MG63 (cell line): ENCODE results near the gene DYSF. TPM values are rescaled to one million over a fixed set of nuclear protein-coding genes. Genes with fewer than 3 reads are reported as not detected.

Source experiments
- DNase-seq: peaks from one replicate; pipeline ENCODE4 v3.0.0-alpha.2; 2020
- H3K27me3 ChIP-seq: fragments of 250-450 bp; sonication (Bioruptor Pico); 2 replicates; pipeline ENCODE4 v1.5.1; 2020; ENCODE audit warnings: mild to moderate bottlenecking, moderate library complexity
- H3K36me3 ChIP-seq: fragments of 250-450 bp; sonication (Bioruptor Pico); 2 replicates; pipeline ENCODE4 v1.5.1; 2020; ENCODE audit warnings: mild to moderate bottlenecking, moderate library complexity
- H3K4me3 ChIP-seq: fragments of 250-450 bp; sonication (Bioruptor Pico); 2 replicates; pipeline ENCODE4 v1.5.1; 2020; ENCODE audit warnings: mild to moderate bottlenecking, moderate library complexity
- H3K9me3 ChIP-seq: fragments of 250-450 bp; sonication (Bioruptor Pico); 2 replicates; pipeline ENCODE4 v1.5.1; 2020; ENCODE audit warnings: mild to moderate bottlenecking, moderate library complexity
- total RNA-seq: library from RNA; depleted of rRNA; stranded (reverse); fragments of >200 nt; shearing (Covaris generic); gene quantifications from 2 replicates; pipeline ENCODE4 v1.2.3, GENCODE V29; 2014; ENCODE audit warnings: low replicate concordance

Gene DYSF
- total RNA-seq, 1 experiment from 2014 or later, result 1.4 TPM

DNA sequence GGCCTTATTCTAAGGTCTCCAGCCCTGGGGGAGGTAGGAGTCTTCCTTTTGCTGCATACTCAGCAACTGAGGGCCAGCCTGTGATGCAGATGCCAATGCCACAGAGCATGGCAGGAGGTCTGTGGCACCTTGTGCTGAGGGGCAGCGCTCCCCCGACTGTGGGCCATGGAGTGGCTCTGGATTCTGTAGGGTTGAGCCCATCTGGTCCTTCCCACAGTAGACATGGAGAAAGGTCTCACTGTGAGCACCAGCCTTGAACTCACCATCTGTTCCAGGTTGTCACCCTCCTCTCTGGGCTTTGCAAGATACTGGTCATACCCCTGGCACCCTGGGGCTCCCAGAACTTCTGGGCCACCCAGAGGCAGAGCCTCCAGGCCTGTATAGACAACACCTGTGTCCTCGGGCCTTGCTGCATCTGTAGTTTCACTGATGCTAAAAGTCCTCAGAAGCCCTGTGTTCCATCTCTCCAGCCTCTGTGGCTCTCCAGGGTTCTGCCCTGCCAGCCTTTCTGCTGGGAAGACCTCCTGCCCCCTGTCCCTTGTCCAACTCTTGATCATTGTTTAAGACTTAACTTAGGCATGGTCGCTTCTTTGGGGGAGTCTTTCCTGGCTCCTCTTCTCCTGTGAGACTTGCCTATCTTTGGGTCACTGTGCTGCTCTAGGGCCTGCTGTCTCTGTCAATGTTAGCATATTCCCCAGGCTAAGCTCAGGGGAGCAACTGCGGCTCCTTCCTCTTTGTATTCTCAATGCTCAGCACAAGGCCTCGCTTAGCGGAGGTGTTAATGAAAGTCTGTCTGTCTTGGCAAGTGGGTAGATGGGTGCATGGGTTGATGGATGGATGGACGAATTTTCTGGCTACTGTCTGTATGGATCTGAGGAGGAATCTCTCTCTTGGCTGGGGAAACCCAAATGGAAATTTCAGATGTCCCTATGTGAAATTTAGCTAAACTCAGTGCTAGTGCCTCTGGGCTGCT, 160.9 kb downstream of the DYSF start:
- H3K9me3 ChIP-seq, result no peaks in the 10 kb centered on the region
- no peak overlapping the region for H3K4me3 ChIP-seq
- no peaks in the 10 kb centered on the region for H3K36me3 ChIP-seq
- no peak for DNase-seq
- H3K27me3 ChIP-seq, result no peaks in the 10 kb centered on the region

DNA sequence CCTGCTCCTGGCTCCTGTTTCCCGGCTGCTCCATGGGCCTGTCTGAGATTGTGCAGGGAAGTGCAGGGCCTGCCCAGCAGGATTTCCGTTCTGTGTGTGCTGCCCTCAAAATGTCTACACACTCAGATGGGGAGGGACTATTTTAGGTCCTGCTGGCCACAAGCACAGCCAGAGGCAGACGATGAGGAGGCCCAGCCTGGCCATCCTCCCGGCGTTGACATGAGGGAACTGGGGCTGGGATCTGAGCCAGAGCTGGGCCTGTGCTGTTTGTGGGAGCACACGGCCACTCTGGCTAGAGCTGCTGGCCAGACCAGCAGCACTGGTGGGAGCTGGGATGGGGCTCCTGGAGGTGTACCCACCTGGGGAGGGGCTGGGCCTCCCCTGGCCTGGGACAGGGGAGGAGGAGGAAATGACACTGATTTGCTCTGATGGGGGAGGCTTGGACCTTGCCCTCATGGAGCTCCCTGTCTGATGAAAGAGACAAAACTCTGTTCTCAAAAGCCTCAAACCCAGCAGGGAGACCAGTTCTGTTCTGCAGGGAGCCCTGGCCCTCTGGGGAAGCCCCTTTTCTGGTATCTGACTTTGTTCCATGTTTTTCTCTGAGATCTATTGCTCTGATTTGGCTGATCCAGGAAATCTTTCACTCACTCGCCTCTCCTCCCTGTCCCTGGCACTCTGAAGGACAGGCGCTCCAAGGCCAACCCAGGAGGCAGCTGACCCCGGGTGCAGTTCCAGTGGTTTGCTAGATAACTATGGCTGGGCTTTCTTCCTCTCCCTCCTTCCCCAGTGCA, 161.8 kb downstream of the DYSF start:
- no peak overlapping the region for H3K4me3 ChIP-seq
- no peaks in the 10 kb centered on the region for H3K9me3 ChIP-seq
- no peaks in the 10 kb centered on the region for H3K27me3 ChIP-seq
- peak; percentile 61 for DNase-seq
- H3K36me3 ChIP-seq, result no peaks in the 10 kb centered on the region

DNA sequence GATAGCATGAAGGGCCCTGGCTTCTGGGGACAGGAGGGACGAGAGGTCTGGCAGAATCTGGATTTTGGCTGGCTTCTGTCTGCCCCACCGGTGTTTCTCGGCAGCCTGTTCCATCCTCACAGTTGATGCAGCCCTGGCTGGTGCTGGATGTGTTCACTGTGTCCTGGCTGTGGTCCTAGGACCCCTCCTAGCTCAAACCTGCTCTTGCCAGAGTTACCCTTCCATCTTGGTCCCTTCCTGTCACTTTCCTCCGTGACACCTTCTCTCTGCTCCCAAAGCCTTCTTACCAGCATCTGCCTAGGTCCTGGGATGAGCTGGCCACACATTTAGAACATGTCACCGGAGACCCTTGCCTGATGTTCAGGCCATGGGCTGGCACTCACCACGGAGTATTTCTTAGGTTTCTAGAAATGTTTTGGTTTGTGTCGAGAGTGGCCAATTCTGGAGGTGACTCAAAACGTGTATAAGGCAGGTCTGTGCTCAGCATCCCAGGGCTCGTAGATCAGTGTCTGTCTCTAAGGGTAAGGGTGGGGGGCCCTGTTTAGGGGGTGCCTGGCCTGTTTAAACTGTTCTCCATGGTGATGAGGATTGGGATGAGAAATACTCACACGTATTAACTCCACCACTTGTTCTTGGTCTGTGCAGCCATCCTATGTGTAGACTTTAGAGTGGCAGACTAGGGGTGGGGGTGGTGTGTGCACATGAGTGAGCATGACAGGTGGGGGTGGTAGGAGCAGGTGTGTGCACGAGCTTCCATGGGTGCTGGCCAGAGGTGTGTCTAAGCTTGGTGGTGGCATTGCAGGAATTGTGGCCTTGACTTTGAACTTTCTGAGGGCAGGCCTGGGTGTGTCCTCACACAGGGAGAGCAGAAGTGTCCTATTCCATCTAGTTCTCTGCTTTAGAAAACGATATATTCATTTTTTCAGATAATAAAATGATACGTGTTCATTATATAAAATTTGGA, 162.7 kb downstream of the DYSF start:
- DNase-seq, result no peak
- Histone ChIP-seq H3K4me3 (no peak overlapping the region), H3K9me3 (no peaks in the 10 kb centered on the region), H3K27me3 (no peaks in the 10 kb centered on the region), H3K36me3 (no peaks in the 10 kb centered on the region)

DNA sequence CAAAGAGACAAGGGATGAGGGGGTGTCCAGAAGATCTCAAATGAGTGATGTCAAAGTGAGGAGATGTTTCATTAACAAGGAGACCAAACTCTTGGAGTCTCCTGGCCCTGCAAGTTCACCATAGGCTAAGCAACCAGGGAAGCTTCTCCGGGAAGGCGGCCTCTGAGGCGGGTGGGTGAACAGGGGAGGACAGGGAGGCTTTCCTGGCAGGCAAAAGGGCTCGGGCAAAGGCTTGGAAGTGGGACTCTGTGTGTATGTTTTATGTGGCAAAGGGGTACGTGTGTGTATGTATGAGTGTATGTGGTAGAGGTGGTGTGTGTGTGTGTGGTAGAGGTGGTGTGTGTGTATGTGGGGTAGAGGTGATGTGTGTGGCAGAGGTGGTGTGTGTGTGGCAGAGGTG, 163.9 kb downstream of the DYSF start:
- H3K36me3 ChIP-seq, result no peaks in the 10 kb centered on the region

DNA sequence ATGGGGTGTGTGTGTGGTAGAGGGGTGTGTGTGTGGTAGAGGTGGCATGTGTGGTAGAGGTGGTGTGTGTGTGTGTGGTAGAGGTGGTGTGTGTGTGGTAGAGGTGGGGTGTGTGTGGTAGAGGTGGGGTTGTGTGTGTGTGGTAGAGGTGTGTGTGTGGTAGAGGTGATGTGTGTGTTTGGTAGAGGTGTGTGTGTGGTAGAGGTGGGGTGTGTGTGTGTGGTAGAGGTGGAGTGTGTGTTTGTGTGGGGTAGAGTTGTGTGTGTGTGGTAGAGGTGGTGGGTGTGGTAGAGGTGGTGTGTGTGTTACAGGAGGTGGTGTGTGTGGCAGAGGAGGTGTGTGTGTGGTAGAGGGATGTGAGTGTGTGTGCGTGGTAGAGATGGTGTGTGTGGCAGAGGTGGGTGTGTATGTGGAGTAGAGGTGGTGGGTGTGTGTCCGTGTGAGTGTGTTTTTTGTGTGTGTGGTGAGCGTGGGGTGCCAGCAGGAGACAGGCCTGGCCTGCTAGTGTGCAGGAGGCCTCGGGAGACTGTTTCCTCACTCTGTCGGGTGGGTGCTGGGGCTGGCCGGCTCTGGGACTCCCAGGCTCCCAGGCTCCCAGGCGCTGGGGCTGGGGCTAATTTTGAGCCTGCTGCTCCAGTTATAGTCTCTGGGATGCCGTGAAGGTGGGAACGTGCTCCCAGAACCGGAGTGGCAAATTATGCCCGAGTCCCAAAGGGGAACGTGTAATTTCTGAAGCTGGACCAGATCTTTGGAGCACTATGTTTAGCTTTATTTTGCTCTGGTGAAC, 165.2 kb downstream of the DYSF start:
- H3K27me3 ChIP-seq, result no peaks in the 10 kb centered on the region
- H3K36me3 ChIP-seq, result no peaks in the 10 kb centered on the region
- peak; percentile 38 for DNase-seq
- no peak overlapping the region for H3K4me3 ChIP-seq
- H3K9me3 ChIP-seq, result no peaks in the 10 kb centered on the region

More for the DNA sequence above, 163.9 kb downstream of the DYSF start:
- H3K9me3 ChIP-seq, result no peaks in the 10 kb centered on the region
- H3K4me3 ChIP-seq, result no peak overlapping the region
- H3K27me3 ChIP-seq, result no peaks in the 10 kb centered on the region
- DNase-seq, result no peak

DNA sequence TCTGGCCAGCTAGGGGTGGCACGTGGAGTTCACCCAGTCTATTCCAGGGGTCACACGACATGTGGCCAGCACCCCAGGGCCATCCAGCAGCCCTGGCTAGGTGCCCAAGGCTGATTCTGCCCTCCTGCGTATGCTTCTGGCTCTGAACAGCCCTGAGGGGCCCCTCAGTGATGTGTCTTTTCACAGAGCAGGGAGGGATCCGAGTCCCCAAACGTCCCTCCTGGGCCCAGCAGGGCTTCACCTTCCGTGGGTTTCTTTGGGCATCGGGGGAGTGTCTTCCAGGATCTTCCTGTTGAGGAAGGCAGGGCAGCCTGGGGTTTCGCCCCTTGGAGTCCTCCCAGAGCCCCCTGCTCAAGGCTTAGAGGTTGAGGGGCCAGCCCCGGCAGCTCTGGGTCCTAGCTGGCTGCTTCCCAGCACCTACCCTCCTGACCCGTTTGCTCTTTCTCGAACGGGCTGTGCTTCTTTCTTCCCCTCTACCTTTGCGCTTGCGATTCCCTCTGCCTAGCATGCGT, 165.9 kb downstream of the DYSF start:
- DNase-seq, result no peak
- Histone ChIP-seq H3K27me3 (no peaks in the 10 kb centered on the region), H3K9me3 (no peaks in the 10 kb centered on the region), H3K36me3 (no peaks in the 10 kb centered on the region), H3K4me3 (no peak overlapping the region)

DNA sequence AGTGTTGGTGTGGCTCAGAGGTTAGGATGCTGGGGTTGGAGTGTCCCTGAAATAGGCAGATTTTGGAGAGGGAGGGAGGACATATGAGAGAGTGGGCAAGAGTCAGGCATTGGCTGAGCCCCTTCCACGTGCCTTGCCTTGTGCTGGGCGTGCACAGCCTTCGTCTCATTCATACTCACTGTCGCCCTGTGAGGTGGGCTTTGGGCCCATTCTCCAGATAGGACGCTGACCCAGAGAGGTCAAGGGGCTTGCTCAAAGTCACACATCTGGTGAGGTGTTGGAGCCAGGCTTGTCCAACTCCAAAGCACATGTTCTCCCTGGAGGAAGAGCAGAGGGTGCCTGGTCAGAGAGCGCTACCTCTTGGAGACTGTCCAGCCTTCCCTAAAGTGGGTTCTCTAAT, 166.8 kb downstream of the DYSF start:
- Histone ChIP-seq H3K9me3 (no peaks in the 10 kb centered on the region), H3K27me3 (no peaks in the 10 kb centered on the region)
- no peak for DNase-seq

DNA sequence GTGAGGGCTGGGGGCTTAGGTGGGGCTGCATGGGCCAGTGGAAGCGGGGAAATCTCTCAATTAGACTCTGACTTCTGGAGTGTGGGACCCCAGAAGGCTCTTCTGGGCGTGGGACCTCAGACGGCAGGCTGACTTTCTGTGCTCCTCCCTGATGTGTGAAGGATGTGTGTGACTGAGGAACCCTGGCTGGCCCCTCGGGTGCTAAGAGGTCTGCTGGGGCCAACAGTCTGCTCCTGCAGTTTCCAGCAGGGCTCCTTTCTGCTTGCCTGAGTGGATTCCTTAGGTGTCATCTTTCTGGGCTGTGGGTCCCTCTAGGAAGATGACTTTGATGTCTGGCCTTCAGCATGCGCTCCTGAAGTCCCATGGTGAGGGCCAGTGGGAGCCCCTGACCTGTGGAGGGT, 167.5 kb downstream of the DYSF start:
- H3K4me3 ChIP-seq, result no peak overlapping the region

More for the DNA sequence above, 166.8 kb downstream of the DYSF start:
- Histone ChIP-seq H3K36me3 (no peaks in the 10 kb centered on the region), H3K4me3 (no peak overlapping the region)

DNA sequence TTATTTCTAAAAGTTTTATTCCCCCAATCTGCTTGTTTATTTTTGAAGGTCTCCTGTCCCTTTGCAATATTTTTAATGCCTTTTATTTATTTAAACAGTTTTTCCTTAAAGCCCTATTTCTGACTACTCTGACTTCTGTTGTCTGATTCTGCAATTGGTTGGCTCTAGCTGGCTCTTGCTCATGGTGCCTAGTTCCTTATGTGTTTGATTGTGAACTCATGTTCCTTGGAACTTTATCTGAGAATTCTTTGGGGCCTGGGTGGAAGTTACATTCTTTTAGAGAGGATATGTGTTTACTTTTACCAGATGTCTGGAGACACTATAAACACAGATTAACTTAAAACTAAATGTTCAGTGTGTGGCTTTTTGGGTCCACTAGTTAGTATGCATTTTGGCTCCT, 175.9 kb downstream of the DYSF start:
- Histone ChIP-seq H3K4me3 (no peak overlapping the region), H3K36me3 (no peaks in the 10 kb centered on the region), H3K9me3 (no peaks in the 10 kb centered on the region), H3K27me3 (no peaks in the 10 kb centered on the region)
- no peak for DNase-seq

More for the DNA sequence above, 167.5 kb downstream of the DYSF start:
- no peaks in the 10 kb centered on the region for H3K9me3 ChIP-seq
- H3K36me3 ChIP-seq, result no peaks in the 10 kb centered on the region
- DNase-seq, result no peak
- H3K27me3 ChIP-seq, result no peaks in the 10 kb centered on the region

DNA sequence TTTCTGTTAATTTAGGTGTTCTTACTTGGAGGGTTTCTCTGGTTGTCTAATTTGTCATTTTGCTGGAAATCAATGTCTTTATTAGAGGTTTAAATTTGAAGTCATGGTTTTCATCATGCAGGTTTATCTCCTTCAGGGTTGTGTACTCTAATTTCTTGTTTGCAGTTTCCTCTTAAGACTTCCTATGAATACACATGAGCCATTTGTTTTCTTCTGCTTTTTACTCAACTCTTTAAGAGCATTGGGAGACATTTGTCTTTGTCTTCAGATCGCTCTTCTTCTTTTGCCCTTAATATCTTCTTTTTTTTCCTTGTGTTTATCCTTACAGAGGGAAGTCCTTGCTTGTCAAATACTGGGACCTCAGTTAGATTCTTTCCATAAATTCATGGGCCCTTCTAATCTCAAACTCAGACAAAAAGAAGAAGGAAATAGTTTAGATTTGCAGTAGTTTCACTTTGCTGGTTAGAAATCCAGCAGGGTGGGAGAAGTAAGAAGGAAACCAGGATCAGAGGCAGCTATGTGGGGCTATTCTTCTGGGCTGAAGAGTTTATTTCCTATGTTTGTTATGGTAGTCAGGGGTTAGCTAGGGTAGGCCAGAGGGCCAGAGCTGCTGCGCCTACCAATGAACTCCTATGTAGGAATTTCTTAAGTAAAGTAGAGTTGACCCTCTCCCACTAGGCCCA, 176.6 kb downstream of the DYSF start:
- Histone ChIP-seq H3K36me3 (no peaks in the 10 kb centered on the region), H3K27me3 (no peaks in the 10 kb centered on the region)
- no peak for DNase-seq

DNA sequence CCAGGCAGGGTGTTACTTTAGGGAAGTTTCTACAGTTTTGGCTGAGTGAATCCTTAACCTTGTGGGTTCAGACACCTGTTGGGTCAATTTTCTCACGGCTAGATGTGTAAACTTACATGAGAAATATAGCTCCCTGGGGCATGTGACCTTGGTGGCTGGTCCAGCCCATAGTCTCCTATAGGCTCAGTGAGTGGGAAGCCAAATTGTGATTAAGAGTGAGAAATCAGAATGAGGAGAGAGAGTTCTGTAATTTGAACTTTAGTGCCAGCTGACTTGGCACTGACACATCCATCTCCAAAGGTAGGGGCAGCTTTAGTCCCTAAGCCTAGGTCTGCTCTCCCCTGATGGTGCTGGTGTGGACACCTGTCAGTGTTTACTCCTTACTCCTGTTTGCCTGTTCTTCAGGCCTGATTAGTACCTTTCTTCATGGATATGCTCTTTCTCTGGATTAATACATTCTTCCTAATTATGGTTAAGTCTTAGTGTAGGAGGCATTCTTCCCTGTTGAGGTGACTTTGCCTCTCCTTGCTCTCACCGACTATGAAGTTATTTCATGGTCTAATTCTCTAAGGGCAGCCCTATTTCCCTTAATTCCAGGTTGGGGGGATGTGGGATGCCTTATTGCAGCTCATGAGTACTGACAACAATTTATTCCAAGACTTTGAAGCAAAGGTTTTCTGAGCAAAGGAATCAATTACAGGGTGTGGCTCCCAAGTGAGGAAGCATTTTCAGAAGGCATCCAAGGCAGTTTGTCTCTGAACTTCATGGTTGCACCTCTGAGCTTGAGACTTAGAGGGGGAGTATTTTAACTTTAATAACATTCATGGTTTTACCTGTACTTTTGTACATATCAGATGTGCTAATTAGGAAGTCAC, 177.3 kb downstream of the DYSF start:
- no peaks in the 10 kb centered on the region for H3K9me3 ChIP-seq
- H3K27me3 ChIP-seq, result no peaks in the 10 kb centered on the region
- H3K36me3 ChIP-seq, result no peaks in the 10 kb centered on the region
- no peak for DNase-seq
- H3K4me3 ChIP-seq, result no peak overlapping the region

More for the DNA sequence above, 176.6 kb downstream of the DYSF start:
- no peak overlapping the region for H3K4me3 ChIP-seq
- no peaks in the 10 kb centered on the region for H3K9me3 ChIP-seq

DNA sequence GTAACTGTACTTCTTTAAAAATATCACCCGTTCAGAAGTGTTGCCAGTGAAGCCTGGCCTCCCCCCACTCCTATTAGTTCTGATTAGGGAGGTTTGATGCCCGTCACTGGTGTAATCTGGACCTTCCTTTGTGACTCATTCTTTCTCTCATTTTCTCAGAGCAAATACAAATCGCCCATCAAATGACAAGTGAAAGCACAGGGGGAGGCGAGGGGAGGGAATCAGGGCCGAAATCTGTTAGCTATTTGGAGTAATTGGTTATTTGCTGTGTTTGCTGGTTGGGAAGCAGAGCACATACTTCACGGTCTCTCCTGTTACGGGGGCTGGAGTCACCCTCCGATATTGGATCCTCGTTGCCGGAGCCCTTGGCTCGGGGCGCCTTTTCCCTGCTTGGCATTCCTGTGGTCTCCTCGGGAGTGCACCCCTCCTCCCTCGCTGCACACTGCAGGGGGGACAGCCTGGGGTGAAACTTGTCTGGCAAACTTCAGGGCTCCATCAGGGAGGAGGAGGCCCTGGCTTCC, 178.1 kb downstream of the DYSF start:
- DNase-seq, result no peak
- H3K36me3 ChIP-seq, result no peaks in the 10 kb centered on the region
- H3K4me3 ChIP-seq, result no peak overlapping the region
- H3K9me3 ChIP-seq, result no peaks in the 10 kb centered on the region
- H3K27me3 ChIP-seq, result no peaks in the 10 kb centered on the region

DNA sequence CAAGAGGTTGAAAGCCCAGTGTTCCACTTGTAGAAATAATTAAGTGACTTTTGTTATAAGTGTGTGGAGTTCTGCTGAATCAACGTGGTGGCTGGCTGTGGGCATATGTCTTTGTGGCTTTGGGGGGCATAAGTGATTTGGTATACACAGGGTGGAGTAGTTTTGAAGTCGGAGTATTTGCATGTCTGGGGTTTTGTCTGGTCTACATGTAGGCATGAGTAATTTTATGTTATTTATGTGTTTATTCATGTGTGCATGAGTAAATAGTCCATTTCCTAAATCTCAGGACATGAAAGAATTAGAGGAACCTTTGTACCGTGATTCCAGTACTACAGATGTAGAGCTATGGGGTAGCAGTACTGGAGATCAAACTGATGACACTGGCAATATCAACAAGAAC, 179.7 kb downstream of the DYSF start:
- H3K9me3 ChIP-seq, result no peaks in the 10 kb centered on the region
- H3K4me3 ChIP-seq, result no peak overlapping the region
- H3K27me3 ChIP-seq, result no peaks in the 10 kb centered on the region
- no peak for DNase-seq
- no peaks in the 10 kb centered on the region for H3K36me3 ChIP-seq

DNA sequence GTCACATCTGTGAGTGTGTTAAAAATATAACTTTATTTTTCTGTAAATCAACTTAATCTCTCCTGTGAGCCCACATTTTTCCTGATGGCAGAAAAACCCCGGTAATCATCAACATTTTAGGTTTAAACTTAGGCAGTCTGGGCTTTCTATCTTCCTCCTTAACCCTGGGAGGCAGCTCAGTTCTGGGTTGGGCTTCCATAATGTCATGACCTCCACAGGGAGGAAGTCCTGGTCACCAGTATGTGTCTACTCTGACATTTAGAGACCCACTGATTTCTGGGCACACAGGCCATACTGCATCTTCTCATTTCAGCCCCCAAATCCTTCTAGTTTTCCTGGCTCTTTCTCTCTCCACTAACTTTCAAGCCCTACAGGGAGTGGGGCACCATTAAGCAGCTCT, 181.2 kb downstream of the DYSF start:
- H3K27me3 ChIP-seq, result no peaks in the 10 kb centered on the region
- H3K9me3 ChIP-seq, result no peaks in the 10 kb centered on the region
- H3K36me3 ChIP-seq, result no peaks in the 10 kb centered on the region
- H3K4me3 ChIP-seq, result no peak overlapping the region
- no peak for DNase-seq
